ENCODE results near the gene KANTR. TPM values are rescaled to one million over a fixed set of nuclear protein-coding genes. Genes with fewer than 3 reads are reported as not detected.

KANTR gene
- total RNA-seq, 1 donor from 2014 or later = 31.5 TPM

GRCh38 chrX:53093177-53093655 lies 726 bp upstream of the KANTR start:
- no peaks in the 10 kb centered on the region for H3K36me3 Mint-ChIP-seq
- peak; percentile 26 for TF ChIP-seq CTCF (IDR thresholded peaks at IDR 0.05; ENCODE audit: unreplicated experiment)
- peak overlapping the region; percentile 81 for H3K4me3 Mint-ChIP-seq
- no peaks in the 10 kb centered on the region for H3K27me3 Mint-ChIP-seq (ENCODE audit: low read depth)
- peak overlapping the region; percentile 90 for H3K27ac Mint-ChIP-seq
- peaks cover 6% of the 10 kb centered on the region for H3K9me3 Mint-ChIP-seq
- H3K4me1 Mint-ChIP-seq = peaks cover 31% of the 10 kb centered on the region
- DNase-seq (ENCODE audit: low spot score in 2 of 2, unreplicated experiment in 2 of 2) = peak; percentile 45 to 73

DNA sequence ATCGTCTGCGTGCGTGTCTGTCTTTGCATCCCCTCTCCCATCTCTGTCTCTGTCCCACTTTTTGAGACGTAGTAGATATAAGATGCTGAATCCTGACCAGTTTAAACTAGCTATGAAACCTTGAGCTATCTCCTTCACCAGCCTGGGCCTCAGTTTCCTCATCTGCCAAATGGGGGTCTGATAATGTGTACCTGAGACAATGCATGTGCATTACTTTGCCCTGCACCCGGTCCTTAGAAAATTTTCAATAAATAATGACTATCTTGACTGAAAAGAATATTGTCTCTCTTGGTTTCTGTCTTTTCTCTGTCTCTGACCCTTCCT lies 602 bp downstream of the KANTR start:
- H3K4me3 Mint-ChIP-seq = peak overlapping the region; percentile 81
- H3K27me3 Mint-ChIP-seq (ENCODE audit: low read depth) = no peaks in the 10 kb centered on the region
- H3K36me3 Mint-ChIP-seq = peaks cover 6% of the 10 kb centered on the region
- DNase-seq (ENCODE audit: low spot score in 2 of 2, unreplicated experiment in 2 of 2) = no peak
- peak overlapping the region; percentile 90 for H3K27ac Mint-ChIP-seq
- peaks cover 10% of the 10 kb centered on the region for H3K9me3 Mint-ChIP-seq
- no peak for TF ChIP-seq CTCF (IDR thresholded peaks at IDR 0.05; ENCODE audit: unreplicated experiment)
- peaks cover 25% of the 10 kb centered on the region for H3K4me1 Mint-ChIP-seq

DNA sequence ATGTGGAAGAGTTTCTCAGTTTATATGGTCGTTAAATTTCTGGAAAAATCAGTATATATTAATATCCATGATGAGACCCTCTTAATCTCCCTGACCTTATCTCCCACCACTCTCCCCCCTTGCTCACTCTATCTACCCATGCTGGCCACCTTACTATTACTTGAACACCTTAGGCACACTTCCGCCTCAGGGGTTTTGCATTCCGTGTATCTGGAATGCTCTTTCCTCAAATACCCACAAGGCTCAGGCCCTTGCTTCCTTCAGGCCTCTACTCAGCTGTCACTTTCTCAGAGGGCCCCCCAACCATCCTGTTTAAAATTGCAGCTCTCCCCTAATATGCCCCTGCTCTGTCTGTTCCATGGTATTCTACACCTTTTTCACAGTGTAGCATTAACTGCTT lies 1.9 kb downstream of the KANTR start:
- no peaks in the 10 kb centered on the region for H3K27me3 Mint-ChIP-seq (ENCODE audit: low read depth)
- H3K4me1 Mint-ChIP-seq = peaks cover 14% of the 10 kb centered on the region
- no peak for DNase-seq (ENCODE audit: low spot score in 2 of 2, unreplicated experiment in 2 of 2)
- peaks cover 11% of the 10 kb centered on the region for H3K9me3 Mint-ChIP-seq
- peaks cover 9% of the 10 kb centered on the region for H3K36me3 Mint-ChIP-seq
- TF ChIP-seq CTCF (IDR thresholded peaks at IDR 0.05; ENCODE audit: unreplicated experiment) = no peak
- no peak overlapping the region for H3K4me3 Mint-ChIP-seq
- H3K27ac Mint-ChIP-seq = no peak overlapping the region

- Mint-ChIP-seq H3K27me3 (ENCODE audit: low read depth) (no peaks in the 10 kb centered on the region), H3K9me3 (peaks cover 18% of the 10 kb centered on the region), H3K36me3 (peaks cover 9% of the 10 kb centered on the region), H3K27ac (no peak overlapping the region), H3K4me3 (no peak overlapping the region), H3K4me1 (no peaks in the 10 kb centered on the region)
- TF ChIP-seq CTCF (IDR thresholded peaks at IDR 0.05; ENCODE audit: unreplicated experiment) = no peak
- no peak for DNase-seq (ENCODE audit: low spot score in 2 of 2, unreplicated experiment in 2 of 2)
Measured at GRCh38 chrX:53114864-53115549, 21.1 kb downstream of the KANTR start.

- no peak for TF ChIP-seq CTCF (IDR thresholded peaks at IDR 0.05; ENCODE audit: unreplicated experiment)
- no peak overlapping the region for H3K4me3 Mint-ChIP-seq
- H3K4me1 Mint-ChIP-seq = no peaks in the 10 kb centered on the region
- DNase-seq (ENCODE audit: low spot score in 2 of 2, unreplicated experiment in 2 of 2) = no peak
- no peaks in the 10 kb centered on the region for H3K27me3 Mint-ChIP-seq (ENCODE audit: low read depth)
- H3K27ac Mint-ChIP-seq = no peak overlapping the region
- H3K36me3 Mint-ChIP-seq = peaks cover 4% of the 10 kb centered on the region
- peaks cover 14% of the 10 kb centered on the region for H3K9me3 Mint-ChIP-seq
Measured at GRCh38 chrX:53115550-53115874, 21.6 kb downstream of the KANTR start.

GRCh38 chrX:53116101-53116500 lies 22.2 kb downstream of the KANTR start:
- H3K4me3 Mint-ChIP-seq = no peak overlapping the region
- no peaks in the 10 kb centered on the region for H3K4me1 Mint-ChIP-seq
- H3K36me3 Mint-ChIP-seq = peaks cover 4% of the 10 kb centered on the region
- peaks cover 14% of the 10 kb centered on the region for H3K9me3 Mint-ChIP-seq
- no peaks in the 10 kb centered on the region for H3K27me3 Mint-ChIP-seq (ENCODE audit: low read depth)
- no peak for DNase-seq (ENCODE audit: low spot score in 2 of 2, unreplicated experiment in 2 of 2)
- no peak for TF ChIP-seq CTCF (IDR thresholded peaks at IDR 0.05; ENCODE audit: unreplicated experiment)
- H3K27ac Mint-ChIP-seq = peak overlapping the region; percentile 0
